ENCODE data around the gene PTTG2. TPM values are rescaled to one million over a fixed set of nuclear protein-coding genes. Genes with fewer than 3 reads are reported as not detected.

The PTTG2 gene
- total and polyA plus RNA-seq, 9 donors = 0.13 to 2.3 (median 0.56) TPM; not detected in 1

DNA sequence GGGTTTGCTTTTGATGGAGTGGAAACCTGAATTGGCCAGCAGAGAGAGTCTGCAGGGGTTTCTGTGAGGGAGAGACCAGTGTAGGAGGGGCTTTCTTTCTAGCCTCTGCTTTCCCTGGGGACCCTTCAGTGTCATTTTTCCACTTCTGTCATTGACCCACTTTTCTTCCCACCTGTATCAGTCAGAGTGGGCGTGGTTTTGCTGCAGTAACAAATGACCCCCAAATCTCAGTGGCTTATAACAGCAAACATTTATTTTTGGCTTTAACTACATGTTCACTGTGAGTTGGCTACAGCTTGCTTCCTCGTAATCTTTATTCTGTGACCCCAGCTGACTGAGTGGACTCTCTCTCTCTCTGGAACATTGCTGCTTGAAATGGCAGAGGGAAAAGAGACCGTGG is 25.6 kb upstream of the PTTG2 start:
- H3K27me3 ChIP-seq = no peaks in the 10 kb centered on the region
- no peak overlapping the region for H3K4me3 ChIP-seq
- TF ChIP-seq POLR2A (IDR thresholded peaks at IDR 0.05) (no peak), CTCF (IDR thresholded peaks at IDR 0.05) (no peak), EP300 (IDR thresholded peaks at IDR 0.05) (no peak)
- H3K27ac ChIP-seq = no peak overlapping the region
- H3K9me3 ChIP-seq = no peaks in the 10 kb centered on the region
- DNase-seq = no peak
- no peaks in the 10 kb centered on the region for H3K4me1 ChIP-seq (ENCODE audit: insufficient read depth)
- no peaks in the 10 kb centered on the region for H3K36me3 ChIP-seq
- 92% methylated on average over 3 of the region's 3 CpGs for WGBS, 3 donors
- intact Hi-C loops (cut with DNase I) = no loop called here

DNA sequence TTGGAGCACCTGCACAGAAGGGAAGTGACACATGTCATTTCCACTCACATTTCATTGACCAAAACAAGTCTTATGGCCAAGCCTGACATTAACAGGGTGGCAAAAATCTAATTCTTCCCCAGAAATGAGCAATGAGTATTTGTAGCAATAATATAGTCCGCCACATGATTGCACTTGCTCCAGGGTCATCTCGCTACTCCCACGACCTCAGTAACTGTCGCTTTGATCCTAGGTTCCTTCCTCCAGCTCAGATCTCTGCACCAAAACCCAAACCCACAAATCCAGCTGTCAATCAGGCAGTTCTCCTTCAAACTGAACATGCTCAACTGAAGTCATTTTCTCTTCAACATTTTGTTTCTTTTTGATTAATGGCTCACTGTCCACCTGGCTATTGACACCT is 25.2 kb upstream of the PTTG2 start:
- no peaks in the 10 kb centered on the region for H3K4me1 ChIP-seq (ENCODE audit: insufficient read depth)
- no peaks in the 10 kb centered on the region for H3K9me3 ChIP-seq
- DNase-seq = no peak
- no peak overlapping the region for H3K4me3 ChIP-seq
- intact Hi-C loops (cut with DNase I) = no loop called here
- H3K27me3 ChIP-seq = no peaks in the 10 kb centered on the region
- 75 to 93% (median 80%) methylated on average over 4 of the region's 4 CpGs for WGBS, 3 donors
- TF ChIP-seq EP300 (IDR thresholded peaks at IDR 0.05) = no peak
- no peak for TF ChIP-seq POLR2A (IDR thresholded peaks at IDR 0.05)
- TF ChIP-seq CTCF (IDR thresholded peaks at IDR 0.05) = no peak
- no peaks in the 10 kb centered on the region for H3K36me3 ChIP-seq
- H3K27ac ChIP-seq = no peak overlapping the region

GRCh38 chr4:37936889-37937498 is 23.2 kb upstream of the PTTG2 start:
- DNase-seq = no peak
- WGBS, 3 donors = 63 to 67% (median 63%) methylated on average over 7 of the region's 7 CpGs
- TF ChIP-seq EP300 (IDR thresholded peaks at IDR 0.05) (no peak), POLR2A (IDR thresholded peaks at IDR 0.05) (no peak), CTCF (IDR thresholded peaks at IDR 0.05) (no peak)
- H3K9me3 ChIP-seq = no peaks in the 10 kb centered on the region
- no peak overlapping the region for H3K4me3 ChIP-seq
- H3K27me3 ChIP-seq = no peaks in the 10 kb centered on the region
- H3K36me3 ChIP-seq = no peaks in the 10 kb centered on the region
- intact Hi-C loops (cut with DNase I) = no loop called here
- H3K27ac ChIP-seq = no peak overlapping the region
- no peaks in the 10 kb centered on the region for H3K4me1 ChIP-seq (ENCODE audit: insufficient read depth)

DNA sequence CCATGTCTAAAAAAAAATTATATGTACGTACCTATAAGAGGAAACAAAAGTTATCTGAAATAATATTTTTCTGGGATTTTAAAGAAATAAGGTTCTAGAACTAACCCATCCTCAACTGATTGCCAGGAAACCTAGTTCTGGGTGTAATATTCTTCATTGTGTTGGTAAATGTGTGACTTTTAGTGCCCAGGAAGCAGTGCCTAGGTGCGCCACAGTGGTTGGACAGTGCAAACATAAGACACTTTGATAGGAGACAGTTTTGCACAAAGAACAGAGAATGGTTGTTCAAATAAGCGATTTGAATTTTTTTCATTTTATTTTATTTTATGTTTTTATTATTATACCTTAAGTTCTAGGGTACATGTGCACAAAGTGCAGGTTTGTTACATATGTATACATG is 22.0 kb upstream of the PTTG2 start:
- H3K9me3 ChIP-seq = no peaks in the 10 kb centered on the region
- 96 to 98% (median 96%) methylated on average over 3 of the region's 3 CpGs for WGBS, 3 donors

More for the DNA sequence above, 22.0 kb upstream of the PTTG2 start:
- no peaks in the 10 kb centered on the region for H3K4me1 ChIP-seq (ENCODE audit: insufficient read depth)
- no peak overlapping the region for H3K27ac ChIP-seq
- intact Hi-C loops (cut with DNase I) = no loop called here
- TF ChIP-seq EP300 (IDR thresholded peaks at IDR 0.05) (no peak), POLR2A (IDR thresholded peaks at IDR 0.05) (no peak), CTCF (IDR thresholded peaks at IDR 0.05) (no peak)
- DNase-seq = no peak
- H3K27me3 ChIP-seq = no peaks in the 10 kb centered on the region
- no peak overlapping the region for H3K4me3 ChIP-seq
- H3K36me3 ChIP-seq = no peaks in the 10 kb centered on the region
